SK-N-SH treated with all-trans-retinoic acid at 6 μM for 48 hours (cell line): ENCODE results near the gene SDK1.

Source experiments
- RARB ChIP-seq: fragments of 250-450 bp; sonication (Bioruptor Pico); IDR thresholded peaks from 2 replicates; pipeline ENCODE4 v1.8.0; 2021; ENCODE audit warnings: mild to moderate bottlenecking, moderate library complexity
- TCF4 ChIP-seq: fragments of 250-450 bp; sonication (Bioruptor Pico); IDR thresholded peaks from 2 replicates; pipeline ENCODE4 v1.8.0; 2021; ENCODE audit warnings: mild to moderate bottlenecking, moderate library complexity, borderline replicate concordance
- ZFP3 ChIP-seq: fragments of 250-450 bp; sonication (Bioruptor Pico); IDR thresholded peaks from 2 replicates; pipeline ENCODE4 v1.5.0; 2020; ENCODE audit warnings: mild to moderate bottlenecking, moderate library complexity

DNA sequence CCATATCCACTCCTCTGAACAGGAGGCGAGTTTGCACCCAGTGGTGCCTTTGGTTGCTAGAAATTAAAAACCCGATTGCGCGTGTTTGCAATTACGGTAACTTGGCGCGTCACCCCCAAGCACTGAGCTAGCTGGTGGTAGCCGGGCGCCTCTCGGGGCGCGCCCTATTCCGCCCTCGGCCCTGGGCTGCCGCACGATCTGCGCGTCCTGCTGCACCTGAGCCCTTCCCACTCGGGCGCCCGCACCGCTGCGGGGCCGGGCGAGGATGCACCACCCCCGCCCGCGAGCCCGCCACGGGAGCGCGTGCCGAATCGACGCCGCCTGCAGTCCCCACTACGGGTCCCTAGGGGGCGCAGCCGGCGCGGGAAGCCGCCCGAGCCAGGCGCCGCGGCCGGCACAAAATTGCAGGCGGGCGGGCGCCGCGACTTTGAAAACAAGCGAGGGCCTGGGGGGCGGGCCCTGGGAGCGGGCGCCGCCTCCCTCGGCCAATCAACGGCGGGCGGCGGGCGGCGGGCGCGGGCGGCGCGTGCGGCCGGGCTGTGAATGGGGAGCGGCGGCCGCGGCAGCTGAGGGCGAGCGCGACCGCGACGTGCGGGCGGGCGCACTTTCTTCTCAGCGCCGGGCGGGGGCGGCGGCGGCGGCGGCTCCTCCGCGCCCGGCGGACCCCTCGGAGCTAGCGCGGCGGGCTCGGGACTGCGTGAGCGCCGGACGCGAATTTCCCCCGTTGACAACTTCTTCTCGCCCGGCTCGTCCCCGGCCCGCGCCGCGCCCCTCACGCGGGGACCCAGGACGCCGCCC, at the start of gene SDK1:
- TF ChIP-seq ZFP3 (CRISPR knock-in tag) (0 out of 2 replicates have a peak, but pooled peaks have one; percentile 44), RARB (CRISPR knock-in tag) (no peak), TCF4 (CRISPR knock-in tag) (no peak)
